Right atrium auricular region (tissue), 2 donors: ENCODE results near the gene CACNA2D3. TPM values are rescaled to one million over a fixed set of nuclear protein-coding genes. Genes with fewer than 3 reads are reported as not detected.
"Not testable (repeated sequence)": the region's sequence is repeated elsewhere in the genome, so short reads cannot be mapped to it uniquely, and the experiment has no call there.

Experiments
- DNase-seq: peaks from one replicate; pipeline ENCODE4 v3.0.0-alpha.2; 2019; ENCODE audit warnings: low spot score
- H3K27ac ChIP-seq, 2 donors: fragments of 200-600 bp; sonication (generic); 1 replicate in 1 of 2; 2 replicates in 1 of 2; pipeline ENCODE4 v1.5.1; 2016 to 2019
- H3K27me3 ChIP-seq, 2 donors: fragments of 200-600 bp; sonication (generic); one replicate each; pipeline versions ENCODE4 v1.5.1 to v1.6.0; 2017 to 2019
- H3K36me3 ChIP-seq: fragments of 200-600 bp; sonication (generic); one replicate; pipeline ENCODE4 v1.5.1; 2016
- H3K4me1 ChIP-seq, 2 donors: fragments of 200-600 bp; sonication (generic); one replicate each; pipeline versions ENCODE4 v1.5.1 to v1.6.0; 2017 to 2019
- H3K4me3 ChIP-seq, 2 donors: fragments of 200-600 bp; sonication (generic); 1 replicate in 1 of 2; 2 replicates in 1 of 2; pipeline ENCODE4 v1.5.1; 2017 to 2019; ENCODE audit warnings: mild to moderate bottlenecking in 1 of 2, moderate library complexity in 1 of 2
- H3K9me3 ChIP-seq, 2 donors: fragments of 200-600 bp; sonication (generic); one replicate each; pipeline ENCODE4 v1.5.1; 2019
- CTCF ChIP-seq, 2 donors: fragments of 200-600 bp; sonication (generic); IDR thresholded peaks; one replicate each; pipeline ENCODE4 v1.5.1; 2019; ENCODE audit warnings: antibody characterized with exemption in 2 of 2
- total RNA-seq, 2 donors: library from RNA; depleted of rRNA; stranded (reverse); fragments of >200 nt; gene quantifications; one replicate each; pipeline ENCODE4 v1.1.0, GENCODE V29; 2016

Gene CACNA2D3
- total RNA-seq, 2 donors from 2014 or later = 10.9 to 17.2 TPM

DNA sequence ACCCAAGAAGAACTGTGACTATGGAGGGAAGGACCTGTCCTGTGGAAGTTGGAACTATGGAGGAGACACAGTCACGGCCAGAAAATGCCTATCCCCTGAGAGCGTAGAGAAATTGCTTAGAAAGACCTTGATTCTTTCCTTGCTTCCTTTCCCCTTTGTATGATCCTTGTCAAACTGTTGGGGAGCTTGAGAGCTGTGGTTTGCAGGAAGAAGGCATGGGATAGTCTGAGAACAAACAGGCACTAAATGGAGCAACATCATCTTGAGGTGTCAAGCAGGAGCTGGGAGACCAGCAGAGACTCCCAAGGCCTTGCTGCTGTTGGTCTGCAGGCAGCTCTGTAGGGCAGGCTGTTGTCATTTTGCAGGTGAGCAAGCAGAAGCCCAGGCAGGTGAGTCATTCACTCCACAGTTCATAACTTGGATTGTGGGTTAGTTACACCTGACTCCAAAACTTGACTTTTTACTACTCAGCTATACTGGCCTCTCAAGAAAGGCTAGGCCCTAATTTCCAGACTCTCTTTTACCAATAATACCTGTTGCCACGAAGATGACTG is 506.6 kb downstream of the CACNA2D3 start:
- H3K27me3 ChIP-seq = no peaks in the 10 kb centered on the region
- no peaks in the 10 kb centered on the region for H3K4me1 ChIP-seq
- no peaks in the 10 kb centered on the region for H3K9me3 ChIP-seq
- no peak overlapping the region for H3K4me3 ChIP-seq
- TF ChIP-seq CTCF (IDR thresholded peaks at IDR 0.05) = no peak
- no peak overlapping the region for H3K27ac ChIP-seq
- H3K36me3 ChIP-seq = no peaks in the 10 kb centered on the region
- no peak for DNase-seq

- Histone ChIP-seq H3K9me3 (no peaks in the 10 kb centered on the region), H3K4me3 (no peak overlapping the region), H3K27ac (no peak overlapping the region), H3K36me3 (no peaks in the 10 kb centered on the region), H3K27me3 (no peaks in the 10 kb centered on the region), H3K4me1 (no peaks in the 10 kb centered on the region)
- no peak for TF ChIP-seq CTCF (IDR thresholded peaks at IDR 0.05)
- no peak for DNase-seq
Measured at GRCh38 chr3:54630101-54630623, 507.8 kb downstream of the CACNA2D3 start.

DNA sequence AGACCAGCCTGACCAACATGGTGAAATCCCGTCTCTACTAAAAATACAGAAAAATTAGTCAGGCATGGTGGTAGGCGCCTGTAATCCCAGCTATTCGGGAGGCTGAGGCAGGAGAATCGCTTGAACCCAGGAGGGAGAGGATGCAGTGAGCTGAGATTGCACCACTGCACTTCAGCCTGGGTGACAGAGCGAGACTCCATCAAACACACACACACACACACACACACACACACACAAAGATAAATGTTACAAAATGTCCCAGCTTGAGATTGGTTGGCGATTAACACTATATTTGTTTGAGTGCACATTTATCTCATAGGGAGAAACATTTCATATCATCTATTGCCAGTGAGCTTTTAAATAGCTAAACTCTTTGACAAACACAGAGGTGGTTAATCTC is 508.6 kb downstream of the CACNA2D3 start:
- not testable (repeated sequence) for H3K36me3 ChIP-seq, H3K4me3 ChIP-seq, H3K27ac ChIP-seq, H3K27me3 ChIP-seq, H3K4me1 ChIP-seq, DNase-seq, H3K9me3 ChIP-seq

GRCh38 chr3:54631516-54632325 is 509.4 kb downstream of the CACNA2D3 start:
- H3K27ac ChIP-seq = no peak overlapping the region
- no peaks in the 10 kb centered on the region for H3K27me3 ChIP-seq
- H3K4me1 ChIP-seq = no peaks in the 10 kb centered on the region
- H3K9me3 ChIP-seq = no peaks in the 10 kb centered on the region
- no peaks in the 10 kb centered on the region for H3K36me3 ChIP-seq
- DNase-seq = no peak
- TF ChIP-seq CTCF (IDR thresholded peaks at IDR 0.05) = no peak
- H3K4me3 ChIP-seq = no peak overlapping the region

DNA sequence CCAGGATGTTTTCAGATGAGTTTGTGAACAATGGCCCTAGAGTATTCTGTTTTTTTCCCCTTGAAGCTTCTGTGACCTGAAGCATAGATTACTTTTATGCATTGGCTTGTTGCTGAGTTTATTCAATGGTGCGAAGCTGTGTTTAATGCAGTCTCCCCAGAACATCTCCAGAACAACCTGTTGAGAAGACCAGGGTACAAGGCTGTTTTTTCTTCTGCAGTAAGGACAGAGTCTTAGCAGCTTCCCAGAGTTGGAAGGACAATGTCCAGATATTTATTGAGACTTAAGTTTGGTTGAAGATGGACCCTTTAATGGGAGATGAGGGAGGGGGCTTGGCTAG is 509.9 kb downstream of the CACNA2D3 start:
- Histone ChIP-seq H3K27me3 (no peaks in the 10 kb centered on the region), H3K4me3 (no peak overlapping the region), H3K27ac (no peak overlapping the region), H3K9me3 (no peaks in the 10 kb centered on the region), H3K36me3 (no peaks in the 10 kb centered on the region), H3K4me1 (no peaks in the 10 kb centered on the region)
- DNase-seq = no peak
- TF ChIP-seq CTCF (IDR thresholded peaks at IDR 0.05) = no peak

GRCh38 chr3:54632834-54633233 is 510.5 kb downstream of the CACNA2D3 start:
- Histone ChIP-seq H3K9me3 (no peaks in the 10 kb centered on the region), H3K27ac (no peak overlapping the region), H3K4me3 (no peak overlapping the region), H3K27me3 (no peaks in the 10 kb centered on the region), H3K4me1 (no peaks in the 10 kb centered on the region), H3K36me3 (no peaks in the 10 kb centered on the region)
- DNase-seq = no peak
- TF ChIP-seq CTCF (IDR thresholded peaks at IDR 0.05) = no peak
